SK-N-SH treated with all-trans-retinoic acid at 6 μM for 48 hours (cell line): ENCODE results near the gene TRIM59.
A peak's percentile ranks its signal among the peaks of the same experiment; 100 is the strongest.

Experiments used
- ATAC-seq: fragments of 200-7000 bp; cut with Tn5 transposase; 3 replicates; pipeline ENCODE4 v1.9.1; 2020; ENCODE audit warnings: mild to moderate bottlenecking, moderate library complexity
- ARNTL ChIP-seq: fragments of 450-650 bp; formaldehyde crosslinking; IDR thresholded peaks from 2 replicates; pipeline ENCODE4 v1.5.0; 2020; ENCODE audit warnings: low read depth, mild to moderate bottlenecking, moderate library complexity, borderline replicate concordance
- BACH2 ChIP-seq: fragments of 250-450 bp; sonication (Bioruptor Pico); IDR thresholded peaks from 2 replicates; pipeline ENCODE4 v1.9.0; 2021; ENCODE audit warnings: mild to moderate bottlenecking, borderline replicate concordance
- CSDC2 ChIP-seq: fragments of 250-450 bp; sonication (Bioruptor Pico); IDR thresholded peaks from 2 replicates; pipeline ENCODE4 v1.5.0; 2020; ENCODE audit warnings: mild to moderate bottlenecking, moderate library complexity
- ESRRG ChIP-seq: fragments of 250-450 bp; sonication (Bioruptor Pico); IDR thresholded peaks from 2 replicates; pipeline ENCODE4 v1.6.1; 2021; ENCODE audit warnings: mild to moderate bottlenecking
- GLIS3 ChIP-seq: fragments of 250-450 bp; sonication (Bioruptor Pico); IDR thresholded peaks from 2 replicates; pipeline ENCODE4 v1.5.0; 2020; ENCODE audit warnings: mild to moderate bottlenecking, moderate library complexity
- ISL1 ChIP-seq: fragments of 250-450 bp; sonication (Bioruptor Pico); IDR thresholded peaks from 2 replicates; pipeline ENCODE4 v2.1.2; 2022; ENCODE audit warnings: mild to moderate bottlenecking, moderate library complexity
- OSR1 ChIP-seq: fragments of 250-450 bp; sonication (Bioruptor Pico); IDR thresholded peaks from 2 replicates; pipeline ENCODE4 v1.8.0; 2022; ENCODE audit warnings: moderate library complexity, mild to moderate bottlenecking, inconsistent platforms
- POU6F1 ChIP-seq: fragments of 250-450 bp; sonication (Bioruptor Pico); IDR thresholded peaks from 2 replicates; pipeline ENCODE4 v1.8.0; 2021; ENCODE audit warnings: low read depth, mild to moderate bottlenecking, moderate library complexity, borderline replicate concordance
- PPARA ChIP-seq: fragments of 250-450 bp; sonication (Bioruptor Pico); IDR thresholded peaks from 2 replicates; pipeline ENCODE4 v1.5.0; 2020; ENCODE audit warnings: mild to moderate bottlenecking, borderline replicate concordance
- SNAI2 ChIP-seq: fragments of 250-450 bp; sonication (Bioruptor Pico); IDR thresholded peaks from 2 replicates; pipeline ENCODE4 v1.5.0; 2020; ENCODE audit warnings: mild to moderate bottlenecking, moderate library complexity
- TOX ChIP-seq: fragments of 250-450 bp; sonication (Bioruptor Pico); IDR thresholded peaks from 2 replicates; pipeline ENCODE4 v1.8.0; 2021; ENCODE audit warnings: mild to moderate bottlenecking, moderate library complexity, borderline replicate concordance
- ZFP3 ChIP-seq: fragments of 250-450 bp; sonication (Bioruptor Pico); IDR thresholded peaks from 2 replicates; pipeline ENCODE4 v1.5.0; 2020; ENCODE audit warnings: mild to moderate bottlenecking, moderate library complexity
- ZFP30 ChIP-seq: fragments of 450-650 bp; formaldehyde crosslinking; IDR thresholded peaks from 2 replicates; pipeline ENCODE4 v1.5.0; 2022; ENCODE audit warnings: mild to moderate bottlenecking, moderate library complexity
- ZNF565 ChIP-seq: fragments of 450-650 bp; formaldehyde crosslinking; conservative IDR thresholded peaks from 2 replicates; pipeline ENCODE4 v1.5.0; 2020; ENCODE audit warnings: low read depth, mild to moderate bottlenecking, moderate library complexity
- ZNF70 ChIP-seq: fragments of 450-650 bp; formaldehyde crosslinking; IDR thresholded peaks from 2 replicates; pipeline ENCODE4 v1.5.0; 2020; ENCODE audit warnings: mild to moderate bottlenecking, moderate library complexity
- ZNF8 ChIP-seq: fragments of 450-650 bp; formaldehyde crosslinking; IDR thresholded peaks from 2 replicates; pipeline ENCODE4 v1.5.0; 2020; ENCODE audit warnings: mild to moderate bottlenecking, moderate library complexity
- TF ChIP-seq, protein P1 (sequence below): fragments of 250-450 bp; sonication (Bioruptor Pico); IDR thresholded peaks from 2 replicates; pipeline ENCODE4 v1.5.1; 2021; ENCODE audit warnings: mild to moderate bottlenecking, moderate library complexity
- TF ChIP-seq, protein P2 (sequence below): fragments of 250-450 bp; sonication (Bioruptor Pico); IDR thresholded peaks from 2 replicates; pipeline ENCODE4 v1.5.0; 2020; ENCODE audit warnings: mild to moderate bottlenecking, moderate library complexity

Gene TRIM59

GRCh38 chr3:160440687-160441086, 8.9 kb downstream of the TRIM59 start:
- TF ChIP-seq TOX, result no peak
- no peak for TF ChIP-seq ESRRG (CRISPR knock-in tag)
- TF ChIP-seq ZNF565 (CRISPR knock-in tag), result no peak
- TF ChIP-seq, protein P1, sequence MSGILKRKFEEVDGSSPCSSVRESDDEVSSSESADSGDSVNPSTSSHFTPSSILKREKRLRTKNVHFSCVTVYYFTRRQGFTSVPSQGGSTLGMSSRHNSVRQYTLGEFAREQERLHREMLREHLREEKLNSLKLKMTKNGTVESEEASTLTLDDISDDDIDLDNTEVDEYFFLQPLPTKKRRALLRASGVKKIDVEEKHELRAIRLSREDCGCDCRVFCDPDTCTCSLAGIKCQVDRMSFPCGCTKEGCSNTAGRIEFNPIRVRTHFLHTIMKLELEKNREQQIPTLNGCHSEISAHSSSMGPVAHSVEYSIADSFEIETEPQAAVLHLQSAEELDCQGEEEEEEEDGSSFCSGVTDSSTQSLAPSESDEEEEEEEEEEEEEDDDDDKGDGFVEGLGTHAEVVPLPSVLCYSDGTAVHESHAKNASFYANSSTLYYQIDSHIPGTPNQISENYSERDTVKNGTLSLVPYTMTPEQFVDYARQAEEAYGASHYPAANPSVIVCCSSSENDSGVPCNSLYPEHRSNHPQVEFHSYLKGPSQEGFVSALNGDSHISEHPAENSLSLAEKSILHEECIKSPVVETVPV (CRISPR knock-in tag), result no peak
- TF ChIP-seq, protein P2, sequence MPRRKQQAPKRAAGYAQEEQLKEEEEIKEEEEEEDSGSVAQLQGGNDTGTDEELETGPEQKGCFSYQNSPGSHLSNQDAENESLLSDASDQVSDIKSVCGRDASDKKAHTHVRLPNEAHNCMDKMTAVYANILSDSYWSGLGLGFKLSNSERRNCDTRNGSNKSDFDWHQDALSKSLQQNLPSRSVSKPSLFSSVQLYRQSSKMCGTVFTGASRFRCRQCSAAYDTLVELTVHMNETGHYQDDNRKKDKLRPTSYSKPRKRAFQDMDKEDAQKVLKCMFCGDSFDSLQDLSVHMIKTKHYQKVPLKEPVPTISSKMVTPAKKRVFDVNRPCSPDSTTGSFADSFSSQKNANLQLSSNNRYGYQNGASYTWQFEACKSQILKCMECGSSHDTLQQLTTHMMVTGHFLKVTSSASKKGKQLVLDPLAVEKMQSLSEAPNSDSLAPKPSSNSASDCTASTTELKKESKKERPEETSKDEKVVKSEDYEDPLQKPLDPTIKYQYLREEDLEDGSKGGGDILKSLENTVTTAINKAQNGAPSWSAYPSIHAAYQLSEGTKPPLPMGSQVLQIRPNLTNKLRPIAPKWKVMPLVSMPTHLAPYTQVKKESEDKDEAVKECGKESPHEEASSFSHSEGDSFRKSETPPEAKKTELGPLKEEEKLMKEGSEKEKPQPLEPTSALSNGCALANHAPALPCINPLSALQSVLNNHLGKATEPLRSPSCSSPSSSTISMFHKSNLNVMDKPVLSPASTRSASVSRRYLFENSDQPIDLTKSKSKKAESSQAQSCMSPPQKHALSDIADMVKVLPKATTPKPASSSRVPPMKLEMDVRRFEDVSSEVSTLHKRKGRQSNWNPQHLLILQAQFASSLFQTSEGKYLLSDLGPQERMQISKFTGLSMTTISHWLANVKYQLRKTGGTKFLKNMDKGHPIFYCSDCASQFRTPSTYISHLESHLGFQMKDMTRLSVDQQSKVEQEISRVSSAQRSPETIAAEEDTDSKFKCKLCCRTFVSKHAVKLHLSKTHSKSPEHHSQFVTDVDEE (CRISPR knock-in tag), result no peak
- TF ChIP-seq ZFP30 (CRISPR knock-in tag), result no peak
- TF ChIP-seq PPARA, result no peak
- no peak for TF ChIP-seq ARNTL (CRISPR knock-in tag)
- TF ChIP-seq ZNF8 (CRISPR knock-in tag), result no peak
- TF ChIP-seq GLIS3 (CRISPR knock-in tag), result no peak
- TF ChIP-seq BACH2 (CRISPR knock-in tag), result no peak
- TF ChIP-seq ZNF70 (CRISPR knock-in tag), result no peak
- no peak for TF ChIP-seq ZFP3 (CRISPR knock-in tag)
- TF ChIP-seq ISL1 (CRISPR knock-in tag), result no peak
- no peak for ATAC-seq

- TF ChIP-seq ZNF8 (CRISPR knock-in tag) (no peak), ZNF565 (CRISPR knock-in tag) (no peak), ISL1 (CRISPR knock-in tag) (no peak), ZNF70 (CRISPR knock-in tag) (no peak)
- TF ChIP-seq, protein P1 (CRISPR knock-in tag), result no peak
- TF ChIP-seq, protein P2 (CRISPR knock-in tag), result no peak
- ATAC-seq, result peak; percentile 26; the same call in 1 of the 3 replicates
Observed at GRCh38 chr3:160437083-160437455, 12.5 kb downstream of the TRIM59 start.

DNA sequence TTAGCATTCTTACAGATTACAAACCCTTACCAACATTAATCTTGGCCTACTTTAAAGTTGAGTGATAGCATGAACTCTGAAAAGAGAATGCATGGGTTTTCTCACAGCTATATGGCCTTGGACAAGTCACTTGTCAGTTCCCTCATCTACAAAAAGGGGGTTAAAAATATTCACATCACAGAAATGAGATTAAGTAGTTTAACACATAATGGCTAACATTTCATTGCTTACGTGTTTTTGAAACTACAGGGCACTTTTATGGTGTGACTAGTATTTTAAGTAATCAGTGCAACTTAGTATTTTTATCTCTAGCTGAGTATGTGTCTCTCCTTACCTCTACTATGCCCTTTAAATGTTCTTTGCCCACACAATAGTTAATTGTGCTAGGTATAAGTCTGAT, 13.8 kb downstream of the TRIM59 start:
- no peak for ATAC-seq

More for the DNA sequence above, 13.8 kb downstream of the TRIM59 start:
- TF ChIP-seq SNAI2 (CRISPR knock-in tag) (no peak), ZNF70 (CRISPR knock-in tag) (no peak), PPARA (no peak), ZNF8 (CRISPR knock-in tag) (no peak), OSR1 (no peak), POU6F1 (CRISPR knock-in tag) (no peak), CSDC2 (CRISPR knock-in tag) (no peak)
- TF ChIP-seq, protein P1 (CRISPR knock-in tag), result no peak
